ENCODE data around the gene LAG3.

The LAG3 gene

DNA sequence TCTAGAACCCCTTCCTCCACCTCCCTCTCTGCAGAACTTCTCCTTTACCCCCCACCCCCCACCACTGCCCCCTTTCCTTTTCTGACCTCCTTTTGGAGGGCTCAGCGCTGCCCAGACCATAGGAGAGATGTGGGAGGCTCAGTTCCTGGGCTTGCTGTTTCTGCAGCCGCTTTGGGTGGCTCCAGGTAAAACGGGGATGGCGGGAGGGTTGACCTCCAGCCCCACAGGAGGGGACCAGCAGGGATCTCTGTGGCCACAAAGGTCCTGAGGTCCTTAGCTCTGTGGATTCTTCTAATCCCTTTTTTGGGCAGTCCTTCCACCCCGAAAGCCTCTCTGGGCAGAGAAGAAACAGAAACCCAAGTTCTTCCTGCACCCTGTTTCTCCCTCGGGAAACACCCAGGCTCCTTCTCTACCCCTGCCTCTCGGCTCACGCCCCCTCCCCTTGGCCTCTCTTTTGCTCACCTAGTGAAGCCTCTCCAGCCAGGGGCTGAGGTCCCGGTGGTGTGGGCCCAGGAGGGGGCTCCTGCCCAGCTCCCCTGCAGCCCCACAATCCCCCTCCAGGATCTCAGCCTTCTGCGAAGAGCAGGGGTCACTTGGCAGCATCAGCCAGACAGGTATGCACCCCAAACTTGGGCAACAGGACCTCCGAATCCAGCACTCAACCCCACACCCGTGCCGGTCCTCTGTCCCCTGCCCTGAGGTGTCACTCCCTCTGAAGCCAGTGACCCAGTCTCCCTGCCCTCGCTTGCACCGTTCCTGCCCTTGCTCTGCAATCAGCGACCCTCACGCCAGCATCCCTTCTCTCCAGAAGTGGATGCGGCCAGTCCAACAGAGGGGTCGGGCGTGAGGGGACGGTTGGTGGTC lies 638 bp downstream of the LAG3 start:
- DNase-seq (ENCODE audit: low read depth in 3 of 3), result no peak

DNA sequence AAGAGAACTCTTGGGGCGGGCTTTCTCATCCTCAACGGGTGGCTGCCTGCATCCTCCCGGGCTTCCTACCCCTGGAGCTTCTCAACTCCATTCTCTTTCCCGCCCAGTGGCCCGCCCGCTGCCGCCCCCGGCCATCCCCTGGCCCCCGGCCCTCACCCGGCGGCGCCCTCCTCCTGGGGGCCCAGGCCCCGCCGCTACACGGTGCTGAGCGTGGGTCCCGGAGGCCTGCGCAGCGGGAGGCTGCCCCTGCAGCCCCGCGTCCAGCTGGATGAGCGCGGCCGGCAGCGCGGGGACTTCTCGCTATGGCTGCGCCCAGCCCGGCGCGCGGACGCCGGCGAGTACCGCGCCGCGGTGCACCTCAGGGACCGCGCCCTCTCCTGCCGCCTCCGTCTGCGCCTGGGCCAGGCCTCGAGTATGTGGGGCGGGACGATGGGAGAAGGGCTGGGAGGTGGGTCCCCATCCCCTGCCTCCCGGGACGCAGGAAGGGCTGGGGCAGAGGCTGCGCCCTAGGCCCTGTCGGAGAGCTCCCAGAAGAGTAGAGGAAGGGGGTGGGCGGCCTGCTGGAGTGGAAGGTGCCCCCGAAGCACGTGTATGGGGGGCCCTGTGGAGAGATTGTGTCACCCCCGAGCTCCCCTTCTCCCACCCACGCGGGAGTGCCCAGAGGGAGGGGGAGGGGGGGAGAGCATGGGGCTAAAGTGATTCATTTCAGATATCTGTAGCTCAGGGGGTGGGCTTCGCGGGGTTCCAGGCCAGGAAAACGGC lies 1.5 kb downstream of the LAG3 start:
- DNase-seq (ENCODE audit: low read depth in 3 of 3), result no peak

DNA sequence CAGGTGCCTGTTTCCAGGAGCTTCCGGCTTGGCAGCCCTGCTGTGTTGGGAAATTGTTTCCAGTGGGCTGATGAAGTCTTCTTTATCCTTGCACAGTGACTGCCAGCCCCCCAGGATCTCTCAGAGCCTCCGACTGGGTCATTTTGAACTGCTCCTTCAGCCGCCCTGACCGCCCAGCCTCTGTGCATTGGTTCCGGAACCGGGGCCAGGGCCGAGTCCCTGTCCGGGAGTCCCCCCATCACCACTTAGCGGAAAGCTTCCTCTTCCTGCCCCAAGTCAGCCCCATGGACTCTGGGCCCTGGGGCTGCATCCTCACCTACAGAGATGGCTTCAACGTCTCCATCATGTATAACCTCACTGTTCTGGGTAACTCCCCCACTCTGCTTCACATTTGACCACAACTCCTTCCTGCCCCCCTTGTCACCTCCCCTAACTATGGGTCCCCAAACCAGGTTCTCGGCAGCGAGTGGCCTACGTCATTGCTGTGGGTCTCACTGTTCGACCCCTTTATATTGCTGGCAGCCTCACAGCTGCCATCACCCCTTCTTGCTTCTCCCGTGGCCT lies 2.3 kb downstream of the LAG3 start:
- no peak for DNase-seq (ENCODE audit: low read depth in 3 of 3)

DNA sequence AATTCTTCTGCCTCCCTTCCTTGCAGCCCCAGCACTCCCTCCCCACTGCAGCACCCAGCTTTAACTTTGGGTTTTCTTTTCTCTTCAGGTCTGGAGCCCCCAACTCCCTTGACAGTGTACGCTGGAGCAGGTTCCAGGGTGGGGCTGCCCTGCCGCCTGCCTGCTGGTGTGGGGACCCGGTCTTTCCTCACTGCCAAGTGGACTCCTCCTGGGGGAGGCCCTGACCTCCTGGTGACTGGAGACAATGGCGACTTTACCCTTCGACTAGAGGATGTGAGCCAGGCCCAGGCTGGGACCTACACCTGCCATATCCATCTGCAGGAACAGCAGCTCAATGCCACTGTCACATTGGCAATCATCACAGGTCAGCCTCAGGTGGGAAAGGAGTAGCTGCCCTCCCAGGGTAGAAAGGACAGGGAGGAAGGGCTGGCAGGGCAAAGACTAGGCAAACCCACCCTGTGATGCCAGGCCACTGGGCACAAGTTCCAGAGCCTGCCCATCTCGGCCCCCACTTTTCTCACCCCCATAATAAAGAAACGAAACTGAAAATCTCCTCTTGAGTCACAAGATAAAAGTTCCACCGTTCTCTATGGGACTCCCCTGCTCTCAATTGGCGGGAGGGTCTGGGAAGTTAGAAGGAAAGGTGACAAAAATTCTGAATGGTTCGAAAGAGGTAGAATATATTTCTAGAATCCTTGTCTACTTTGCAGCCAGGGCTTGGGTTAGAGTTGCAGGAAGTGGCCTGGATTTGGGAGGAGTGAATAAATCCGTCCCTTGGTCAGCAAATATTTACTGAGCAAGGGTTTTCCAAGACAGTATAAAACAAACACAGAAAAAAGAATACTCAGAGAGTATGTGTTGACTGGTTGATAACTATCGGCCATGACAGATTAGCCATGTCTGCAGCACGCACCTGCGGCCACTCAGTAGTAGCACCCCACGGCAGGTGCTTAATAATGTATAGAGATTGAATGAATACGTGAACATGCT lies 3.2 kb downstream of the LAG3 start:
- no peak for DNase-seq (ENCODE audit: low read depth in 3 of 3)

DNA sequence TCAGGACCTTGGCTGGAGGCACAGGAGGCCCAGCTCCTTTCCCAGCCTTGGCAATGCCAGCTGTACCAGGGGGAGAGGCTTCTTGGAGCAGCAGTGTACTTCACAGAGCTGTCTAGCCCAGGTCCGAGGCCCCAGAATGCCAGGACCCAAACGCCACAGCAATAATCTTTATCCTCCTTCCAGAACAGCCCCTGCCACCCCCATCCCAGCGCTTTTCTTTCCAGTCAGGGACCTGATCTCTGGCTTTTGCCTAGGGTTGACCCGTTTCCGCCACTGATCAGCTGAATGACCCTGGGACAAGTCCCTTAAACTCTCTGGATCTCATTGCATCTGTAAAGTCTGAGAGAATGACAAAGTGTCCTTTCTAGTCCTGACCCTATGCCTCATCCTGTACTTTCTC lies 5.1 kb downstream of the LAG3 start:
- no peak for DNase-seq (ENCODE audit: low read depth in 3 of 3)

DNA sequence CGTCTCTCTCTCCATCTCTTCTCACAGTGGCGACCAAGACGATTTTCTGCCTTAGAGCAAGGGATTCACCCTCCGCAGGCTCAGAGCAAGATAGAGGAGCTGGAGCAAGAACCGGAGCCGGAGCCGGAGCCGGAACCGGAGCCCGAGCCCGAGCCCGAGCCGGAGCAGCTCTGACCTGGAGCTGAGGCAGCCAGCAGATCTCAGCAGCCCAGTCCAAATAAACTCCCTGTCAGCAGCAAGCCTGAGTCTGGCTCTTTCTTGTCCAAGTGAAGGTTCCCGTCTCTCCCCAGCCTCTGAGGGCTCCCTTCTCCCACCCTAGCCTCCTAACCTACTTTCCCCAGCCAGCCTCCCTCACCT lies 5.9 kb downstream of the LAG3 start:
- DNase-seq (ENCODE audit: low read depth in 3 of 3), result no peak

DNA sequence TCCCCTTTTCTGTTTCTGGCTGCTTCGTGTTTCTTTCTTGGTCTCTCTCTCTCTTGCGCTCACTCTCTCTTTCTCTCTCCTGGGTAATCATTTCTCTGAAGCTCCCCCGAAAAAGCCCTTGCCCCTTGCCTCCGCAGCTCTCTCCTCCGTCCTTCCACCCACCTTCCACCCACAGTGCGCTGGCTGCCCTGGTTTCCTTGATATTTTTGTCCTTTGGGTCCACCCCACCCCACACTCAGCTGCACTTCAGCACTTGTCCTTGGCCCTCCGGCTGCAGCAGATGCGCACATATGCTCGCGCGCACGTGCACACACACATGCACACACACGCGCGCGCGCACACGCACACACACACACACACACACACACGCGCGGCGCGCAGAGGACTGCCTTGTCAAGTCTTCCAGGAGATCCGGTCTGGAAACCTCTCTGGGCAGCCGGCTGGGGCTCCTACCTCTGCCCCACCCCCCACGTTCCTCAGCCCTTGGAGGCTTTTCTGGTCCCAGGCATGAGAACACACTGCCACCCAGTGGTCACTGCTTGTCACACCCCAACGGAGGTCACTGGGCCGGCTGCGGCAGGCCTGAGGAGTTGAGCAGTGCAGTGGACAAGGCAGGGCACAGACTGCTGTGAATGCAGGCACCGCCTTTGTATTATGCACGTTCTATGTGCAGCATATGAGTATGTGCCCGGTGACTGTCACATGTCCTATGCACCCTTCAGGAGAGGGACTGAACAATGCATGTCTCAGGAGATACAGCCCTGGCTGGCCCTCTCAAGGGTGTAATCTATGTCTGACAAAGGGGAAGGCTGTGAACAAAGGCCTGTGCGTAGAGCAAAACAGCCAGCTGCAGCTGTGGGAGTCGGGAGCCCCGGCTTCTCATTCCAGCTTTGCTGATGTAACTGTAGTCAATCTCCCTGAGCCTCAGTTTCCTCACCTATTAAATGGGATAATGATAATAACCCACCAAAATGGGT lies 6.5 kb downstream of the LAG3 start:
- DNase-seq (ENCODE audit: low read depth in 3 of 3), result peak; percentile 76 to 94 (median 80)

DNA sequence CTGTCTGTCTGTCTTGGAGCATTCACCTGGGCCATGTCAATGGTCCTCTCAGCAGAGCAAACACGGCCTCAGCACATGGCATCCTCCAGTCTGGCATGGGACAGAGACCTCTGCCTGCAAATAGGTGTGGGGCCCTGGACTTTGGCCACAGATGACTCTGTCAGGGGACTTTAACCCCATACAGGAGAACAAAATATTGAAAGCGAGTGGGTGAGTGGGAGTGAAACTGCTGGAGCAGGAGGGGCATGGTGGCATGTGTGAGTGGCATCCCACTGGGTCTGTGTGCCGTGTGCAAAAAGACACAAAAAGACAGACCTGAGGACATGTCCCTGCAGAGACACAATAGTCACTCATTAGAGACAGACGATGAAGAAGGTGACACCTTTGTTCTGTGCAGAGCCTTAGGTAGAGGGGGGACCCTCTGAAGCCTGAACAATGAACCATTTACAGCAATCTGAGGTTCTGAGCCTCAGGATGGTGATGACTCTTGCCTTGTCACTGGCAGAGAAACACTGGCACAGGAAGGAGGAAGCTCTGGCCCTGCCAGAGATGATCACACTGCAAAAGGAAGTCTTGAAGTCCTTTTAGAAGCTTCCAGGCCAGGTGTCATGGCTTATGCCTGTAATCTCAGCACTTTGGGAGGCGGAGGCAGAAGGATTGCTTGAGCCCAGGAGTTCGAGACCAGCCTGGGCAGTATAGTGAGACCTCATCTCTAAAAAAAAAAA lies 7.5 kb downstream of the LAG3 start:
- DNase-seq (ENCODE audit: low read depth in 3 of 3), result no peak

DNA sequence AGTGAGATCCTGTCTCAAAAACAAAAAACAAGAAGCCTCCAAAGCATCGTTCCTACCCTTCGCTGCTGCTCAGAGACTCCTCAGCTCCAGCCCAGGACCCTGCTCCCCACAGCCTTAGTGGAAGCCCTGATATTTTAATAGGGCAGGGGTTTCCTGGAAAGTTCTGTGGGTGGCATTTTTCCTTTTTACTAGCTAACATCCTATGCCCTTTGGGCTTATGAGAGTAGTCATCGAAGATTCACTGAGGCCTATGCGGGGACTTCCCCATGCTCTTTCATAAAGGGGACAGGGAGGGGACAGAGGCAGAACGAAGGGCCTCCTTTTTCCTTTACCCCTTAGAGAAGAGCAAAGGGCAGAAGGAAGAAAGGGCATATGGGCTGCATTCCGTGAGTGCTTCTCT lies 8.3 kb downstream of the LAG3 start:
- no peak for DNase-seq (ENCODE audit: low read depth in 3 of 3)

DNA sequence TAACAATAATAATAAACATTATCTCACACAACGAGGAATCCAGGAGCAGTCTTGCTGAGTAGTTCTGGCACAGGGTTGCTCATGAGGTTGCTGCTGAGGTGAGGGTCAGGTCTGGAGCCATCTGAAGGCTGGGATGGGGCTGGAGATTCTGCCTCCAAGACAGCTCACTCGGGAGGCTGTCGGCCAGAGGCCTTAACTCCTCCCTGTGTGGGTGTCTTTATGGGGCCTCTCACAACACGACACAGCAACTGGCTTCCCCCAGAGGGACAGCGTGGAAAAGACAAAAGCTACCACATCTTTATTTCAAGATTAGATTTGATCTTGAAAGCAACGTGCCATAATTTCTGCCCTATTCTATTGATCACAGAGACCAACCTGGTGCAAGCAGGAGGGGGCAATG lies 9.8 kb downstream of the LAG3 start:
- no peak for DNase-seq (ENCODE audit: low read depth in 3 of 3)

DNA sequence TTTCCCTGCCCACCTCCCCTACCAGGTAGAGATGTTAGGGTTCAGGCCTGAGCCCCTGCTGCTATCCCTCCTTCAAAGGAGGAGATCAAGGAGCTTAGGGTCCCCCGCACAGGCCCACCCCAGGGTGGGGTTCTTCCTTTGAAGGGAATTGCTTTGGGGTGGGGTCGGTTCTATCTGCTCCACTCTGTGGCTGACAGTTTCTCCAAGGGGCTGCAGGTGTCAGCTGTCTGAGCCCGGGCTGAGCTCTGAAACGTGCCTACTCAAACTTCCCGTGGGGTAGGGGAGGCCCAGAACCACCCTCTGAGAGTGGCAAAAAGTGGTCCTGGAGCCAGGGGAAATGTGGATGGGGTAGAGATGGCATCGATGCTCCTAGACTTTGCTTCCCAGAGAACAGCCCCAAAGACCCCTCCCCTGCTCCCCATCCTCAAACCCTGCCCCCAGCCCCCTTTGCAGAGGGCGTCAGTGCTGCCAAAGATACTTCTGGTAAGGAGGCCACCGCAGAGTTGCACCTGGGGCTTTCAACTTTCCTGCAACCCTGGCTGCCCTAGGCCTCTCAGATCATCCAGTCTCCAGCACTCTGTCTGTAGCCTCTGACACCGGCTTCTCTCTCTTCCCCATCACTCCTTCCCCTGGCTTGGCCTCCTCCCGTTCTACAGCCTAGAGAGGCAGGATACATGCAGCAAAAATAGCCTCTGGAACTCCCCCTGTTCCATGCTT lies 10.7 kb downstream of the LAG3 start:
- DNase-seq (ENCODE audit: low read depth in 3 of 3), result no peak

DNA sequence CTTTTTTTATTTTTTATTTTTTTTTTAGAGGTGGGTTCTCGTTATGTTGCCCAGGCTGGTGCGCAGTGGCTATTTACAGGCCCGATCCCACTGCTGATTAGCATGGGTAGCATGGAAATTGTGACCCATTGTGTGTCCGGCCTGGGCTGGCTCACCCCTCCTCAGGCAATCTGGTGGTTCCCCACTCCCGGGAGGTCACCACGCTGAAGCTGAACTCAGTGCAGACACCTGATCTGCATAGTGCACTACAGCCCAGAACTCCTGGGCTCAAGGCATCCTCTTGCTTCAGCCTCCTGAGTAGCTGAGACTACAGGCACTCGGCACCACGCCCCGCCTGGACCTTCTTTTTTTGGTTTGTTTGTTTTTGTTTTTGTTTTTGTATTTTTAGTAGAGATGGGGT lies 11.5 kb downstream of the LAG3 start:
- DNase-seq (ENCODE audit: low read depth in 3 of 3), result no peak

DNA sequence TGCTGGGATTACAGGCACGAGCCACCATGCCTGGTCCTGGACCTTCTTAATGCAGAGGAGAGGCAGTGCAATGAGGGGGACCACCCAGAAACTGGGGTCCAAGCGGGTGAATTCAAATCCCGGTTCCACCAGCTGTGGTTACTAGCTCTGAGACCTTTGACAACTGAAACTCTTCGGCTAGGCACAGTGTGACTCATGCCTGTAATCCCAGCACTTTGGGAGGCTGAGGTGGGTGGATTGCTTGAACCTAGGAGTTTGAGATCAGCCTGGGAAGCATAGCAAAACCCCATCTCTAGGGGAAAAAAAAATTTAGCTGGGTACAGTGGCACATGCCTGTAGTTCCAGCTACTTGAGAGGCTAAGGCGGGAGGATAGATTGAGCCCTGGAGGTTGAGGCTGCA lies 12.0 kb downstream of the LAG3 start:
- no peak for DNase-seq (ENCODE audit: low read depth in 3 of 3)

DNA sequence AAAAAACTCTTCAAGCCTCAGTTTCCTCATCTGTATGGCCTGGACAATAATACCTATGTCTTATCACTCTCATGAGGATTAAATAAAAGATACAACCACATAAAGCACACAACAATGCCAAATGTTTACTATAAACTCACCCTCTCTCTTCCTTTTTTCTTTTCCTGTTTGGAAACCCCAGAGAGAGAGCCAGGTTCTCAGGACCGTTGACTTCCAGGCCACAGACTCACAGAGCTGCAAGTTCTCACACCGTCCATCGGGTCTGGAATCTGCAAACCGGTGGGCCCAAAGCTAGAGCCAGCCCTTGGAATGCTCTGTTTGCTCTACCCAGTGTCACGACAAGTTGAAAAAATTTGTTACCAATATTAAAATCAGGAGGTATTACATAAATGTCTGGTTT lies 12.4 kb downstream of the LAG3 start:
- no peak for DNase-seq (ENCODE audit: low read depth in 3 of 3)

DNA sequence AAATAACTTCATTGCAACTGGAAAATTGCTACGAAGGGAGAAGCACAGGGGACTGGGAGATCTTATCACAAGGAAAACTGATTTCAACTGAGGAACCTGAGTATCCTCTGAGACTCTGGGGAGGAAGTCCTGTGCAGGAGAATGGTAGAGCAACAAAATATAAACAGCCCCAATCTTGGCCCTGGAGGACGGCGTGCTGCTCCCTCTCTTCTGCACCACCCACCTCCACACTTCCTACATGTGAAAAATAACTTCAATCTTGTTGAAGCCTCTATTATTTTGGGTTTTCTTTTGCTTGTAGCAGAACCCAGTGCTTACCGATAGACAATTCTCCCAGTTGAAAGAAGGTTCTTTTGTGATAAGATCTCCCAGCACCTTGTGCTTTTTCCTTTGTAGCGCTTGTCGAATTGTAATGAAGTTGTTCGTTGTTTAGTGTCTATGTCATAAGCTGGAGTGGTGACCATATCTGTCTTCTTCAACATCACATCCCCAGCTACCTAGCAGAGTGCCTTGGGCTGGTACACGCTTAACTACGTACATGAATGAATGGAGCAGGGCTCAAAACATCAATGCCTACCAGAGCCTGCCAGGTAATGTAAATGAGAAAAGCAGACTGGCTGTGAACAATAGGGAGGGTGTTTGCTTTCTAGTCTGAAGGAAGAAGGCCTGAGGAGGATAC lies 14.2 kb downstream of the LAG3 start:
- no peak for DNase-seq (ENCODE audit: low read depth in 3 of 3)

DNA sequence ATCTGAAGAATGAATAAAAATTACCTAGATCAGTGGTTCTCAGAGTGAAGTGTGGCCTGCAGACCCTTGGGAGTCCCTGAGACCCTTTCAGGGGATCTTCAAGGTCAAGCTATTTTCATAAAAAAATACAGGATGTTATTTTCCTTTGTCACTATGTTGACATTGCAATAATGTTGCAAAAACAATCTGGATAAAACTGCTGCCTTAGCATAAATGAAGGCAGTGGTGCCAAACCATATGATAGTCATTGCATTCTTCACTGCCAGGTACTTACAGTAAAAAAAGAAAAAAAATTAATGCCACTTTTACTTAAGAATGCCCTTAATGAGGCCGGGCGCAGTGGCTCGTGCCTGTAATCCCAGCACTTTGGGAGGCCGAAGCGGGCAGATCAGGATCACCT lies 15.0 kb downstream of the LAG3 start:
- no peak for DNase-seq (ENCODE audit: low read depth in 3 of 3)

DNA sequence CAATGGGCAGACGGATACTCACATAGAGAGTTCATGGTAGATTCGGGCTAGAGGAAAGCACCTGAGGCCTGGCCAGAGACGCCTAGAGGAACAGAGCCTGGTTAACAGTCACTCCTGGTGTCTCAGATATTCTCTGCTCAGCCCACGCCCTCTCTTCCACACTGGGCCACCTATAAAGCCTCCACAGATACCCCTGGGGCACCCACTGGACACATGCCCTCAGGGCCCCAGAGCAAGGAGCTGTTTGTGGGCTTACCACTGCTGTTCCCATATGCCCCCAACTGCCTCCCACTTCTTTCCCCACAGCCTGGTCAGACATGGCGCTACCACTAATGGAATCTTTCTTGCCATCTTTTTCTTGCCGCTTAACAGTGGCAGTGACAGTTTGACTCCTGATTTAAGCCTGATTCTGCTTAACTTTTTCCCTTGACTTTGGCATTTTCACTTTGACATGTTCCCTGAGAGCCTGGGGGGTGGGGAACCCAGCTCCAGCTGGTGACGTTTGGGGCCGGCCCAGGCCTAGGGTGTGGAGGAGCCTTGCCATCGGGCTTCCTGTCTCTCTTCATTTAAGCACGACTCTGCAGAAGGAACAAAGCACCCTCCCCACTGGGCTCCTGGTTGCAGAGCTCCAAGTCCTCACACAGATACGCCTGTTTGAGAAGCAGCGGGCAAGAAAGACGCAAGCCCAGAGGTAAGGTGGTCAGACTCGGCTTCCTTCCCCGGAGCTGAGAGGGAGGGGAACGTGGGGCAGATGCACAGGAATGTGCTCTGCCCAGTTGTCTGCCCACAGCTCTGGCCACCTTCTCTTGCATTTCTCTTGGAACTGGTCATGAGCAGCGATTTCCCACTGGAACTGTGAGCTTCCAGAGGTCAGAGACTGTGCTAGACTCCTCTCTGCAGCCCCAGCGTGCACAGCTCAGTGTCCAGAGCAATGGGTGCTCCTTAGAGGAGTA lies 16.9 kb downstream of the LAG3 start, which contains the start of gene CD4:
Gene CD4, plus strand, starts transcription at position 557 of the 953 bp plus-strand sequence. CDS start 10,611 bp downstream, outside the sequence.
- DNase-seq (ENCODE audit: low read depth in 3 of 3), result peak; percentile 66 to 83 (median 79)
